ENCODE data around the gene GNG4.

DNA sequence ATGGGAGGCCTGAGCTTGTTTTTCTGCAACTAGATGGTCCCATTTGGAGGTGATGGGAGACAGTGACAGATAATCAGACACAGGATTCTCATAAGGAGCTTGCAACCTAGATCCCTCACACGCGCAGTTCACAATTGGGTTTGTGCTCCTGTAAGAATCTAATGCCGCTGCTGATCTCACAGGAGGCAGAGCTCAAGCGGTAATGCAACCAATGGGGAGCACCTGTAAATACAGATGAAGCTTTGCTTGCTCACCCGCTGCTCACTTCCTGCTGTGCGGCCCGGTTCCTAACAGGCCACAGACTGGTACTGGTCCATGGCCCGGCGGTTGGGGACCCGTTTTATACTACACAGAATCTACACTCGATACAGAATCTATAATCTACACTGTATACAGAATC, 92.8 kb downstream of the GNG4 start:
- no peak for TF ChIP-seq CTCF (IDR thresholded peaks at IDR 0.05; ENCODE audit: poor library complexity)
- TF ChIP-seq EZH2phosphoT487 (IDR thresholded peaks at IDR 0.05; ENCODE audit: low read depth, severe bottlenecking, unreplicated experiment): no peak
